HG02852 (cell line): ENCODE measurements around the gene METTL24.
"Not testable (repeated sequence)": the region's sequence is repeated elsewhere in the genome, so short reads cannot be mapped to it uniquely, and the experiment has no call there.

ENCODE experiments used
- ATAC-seq: cut with Tn5 transposase; IDR thresholded peaks from one replicate; pipeline ENCODE4 v1.9.1; 2021; ENCODE audit warnings: mild to moderate bottlenecking, moderate library complexity; ENCODE audit not compliant: unreplicated experiment

Gene METTL24

DNA sequence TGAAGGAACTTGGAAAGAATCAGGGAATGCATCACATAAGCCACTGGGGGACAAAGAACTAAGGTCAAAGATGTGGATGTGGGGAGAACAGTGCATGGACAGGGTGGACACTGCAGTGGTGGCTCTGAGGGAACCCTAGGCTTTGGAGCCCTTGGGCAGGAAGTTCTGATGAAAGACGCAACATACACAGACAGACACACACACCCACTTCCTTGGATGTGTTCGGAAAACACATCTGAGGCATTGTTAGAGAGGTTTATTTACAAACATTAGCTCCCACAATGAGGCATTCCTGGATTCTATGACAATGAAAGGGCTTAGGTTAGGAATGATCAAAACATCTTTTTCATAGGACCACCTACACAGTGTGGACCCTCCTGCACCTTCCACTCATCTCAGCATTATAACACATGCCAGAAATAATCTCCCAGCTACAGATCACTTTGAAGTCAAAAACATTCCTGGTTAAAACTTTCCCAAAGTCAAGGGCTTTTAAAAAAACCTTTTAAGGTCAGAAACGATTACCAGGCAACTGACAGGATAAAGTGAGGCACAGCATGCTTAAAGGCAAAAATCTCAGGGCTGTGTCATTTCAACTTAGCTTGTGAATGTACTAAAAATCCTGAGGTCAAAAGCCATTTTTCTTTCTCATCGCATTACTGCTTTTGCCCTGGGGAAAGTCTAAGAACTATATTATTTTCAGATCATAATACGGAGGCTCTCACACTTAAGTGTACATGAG is 6.4 kb upstream of the METTL24 start:
- ATAC-seq: no peak

DNA sequence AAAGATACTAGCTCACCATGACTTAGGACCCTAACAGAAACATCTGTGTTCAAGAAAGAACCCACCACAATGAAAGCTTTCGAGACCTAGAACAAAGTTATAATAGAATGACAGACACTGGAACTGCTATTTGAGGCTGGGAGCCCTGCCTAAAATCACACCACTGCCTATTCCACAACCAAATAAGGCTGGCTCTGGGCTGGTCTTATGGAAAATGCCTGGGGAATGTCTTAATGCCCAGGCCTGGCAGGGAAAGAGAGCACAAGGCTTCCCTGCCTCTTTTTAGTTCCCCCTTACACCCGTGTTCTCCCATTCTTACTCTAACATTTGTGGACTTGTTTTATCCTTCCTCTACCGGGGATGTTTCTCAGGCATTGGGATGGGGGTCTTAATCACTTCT is 5.6 kb upstream of the METTL24 start:
- ATAC-seq: no peak

GRCh38 chr6:110360676-110361075 is 2.5 kb upstream of the METTL24 start:
- no peak for ATAC-seq

- ATAC-seq: no peak
Measured at GRCh38 chr6:110359556-110359955, 1.4 kb upstream of the METTL24 start.

DNA sequence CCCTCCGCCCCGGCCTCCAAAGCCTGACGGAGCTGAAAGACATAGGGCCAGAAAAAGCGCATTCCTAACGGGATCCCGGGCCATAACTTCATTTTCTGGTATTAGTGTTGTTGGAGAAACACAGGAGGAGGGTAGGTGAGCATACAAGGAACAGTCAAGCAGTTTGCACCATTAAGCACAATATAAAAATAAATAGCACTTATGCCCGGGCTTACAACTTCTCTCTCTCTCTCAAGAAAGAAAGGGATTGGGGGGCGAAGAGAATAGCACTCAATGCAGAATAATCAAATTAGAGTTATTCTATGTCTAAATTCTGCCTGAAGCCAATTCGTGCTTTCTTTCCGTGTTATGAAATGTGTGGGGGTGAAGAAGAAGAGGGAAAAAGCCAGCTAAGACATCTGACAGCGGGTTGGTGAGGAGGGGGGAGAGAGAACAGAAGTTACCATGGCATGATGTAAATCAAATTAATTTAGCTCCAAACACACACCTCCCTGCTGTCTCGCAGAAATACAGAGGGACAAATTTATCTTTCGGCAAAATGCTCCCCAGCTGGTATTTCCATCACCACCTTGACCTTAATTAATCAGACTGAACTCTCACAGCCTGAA is 508 bp upstream of the METTL24 start:
- no peak for ATAC-seq

- ATAC-seq: no peak
Measured at GRCh38 chr6:110357298-110357663, 868 bp downstream of the METTL24 start.

DNA sequence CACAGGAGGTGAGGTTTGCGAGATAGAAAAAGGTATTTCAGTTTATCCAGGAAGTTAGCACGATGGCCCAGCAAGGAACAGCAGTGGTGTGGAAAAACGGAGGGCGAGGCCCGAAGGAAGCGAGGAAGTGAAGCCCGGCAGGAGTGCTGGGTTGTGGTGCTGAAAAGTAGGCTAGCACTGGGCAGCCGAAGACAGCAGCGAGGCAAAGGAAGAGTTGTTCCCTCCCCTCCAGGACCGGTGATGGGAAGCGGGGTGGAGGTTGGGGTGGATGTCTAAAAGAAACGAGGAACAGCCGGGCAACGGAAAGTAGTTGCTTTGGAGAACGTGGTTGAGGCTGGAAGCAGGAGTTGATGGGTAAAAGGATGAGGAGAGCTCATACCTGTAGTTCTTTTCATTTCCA is 1.4 kb downstream of the METTL24 start:
- no peak for ATAC-seq

DNA sequence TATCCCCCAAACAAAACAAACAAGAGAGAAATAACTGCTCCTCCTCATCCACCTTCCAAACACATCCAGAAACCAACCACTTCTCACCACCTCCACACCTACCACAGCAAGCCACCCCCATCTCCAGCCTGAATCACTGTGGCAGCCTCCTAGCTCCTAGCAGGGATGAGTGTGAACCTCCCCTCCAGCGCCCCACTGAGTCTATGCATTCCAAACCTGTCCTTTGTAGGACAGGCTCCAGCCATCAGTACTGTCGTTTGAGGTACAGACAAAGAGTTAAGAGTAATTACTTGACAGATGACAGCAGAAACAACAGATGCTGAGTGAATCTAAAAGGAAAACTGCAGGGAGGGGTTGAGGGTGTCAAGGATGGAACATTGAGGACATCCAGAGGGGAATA is 2.4 kb downstream of the METTL24 start:
- no peak for ATAC-seq

GRCh38 chr6:110355022-110355421 is 3.1 kb downstream of the METTL24 start:
- ATAC-seq: no peak

GRCh38 chr6:110354153-110354552 is 4.0 kb downstream of the METTL24 start:
- ATAC-seq: no peak

DNA sequence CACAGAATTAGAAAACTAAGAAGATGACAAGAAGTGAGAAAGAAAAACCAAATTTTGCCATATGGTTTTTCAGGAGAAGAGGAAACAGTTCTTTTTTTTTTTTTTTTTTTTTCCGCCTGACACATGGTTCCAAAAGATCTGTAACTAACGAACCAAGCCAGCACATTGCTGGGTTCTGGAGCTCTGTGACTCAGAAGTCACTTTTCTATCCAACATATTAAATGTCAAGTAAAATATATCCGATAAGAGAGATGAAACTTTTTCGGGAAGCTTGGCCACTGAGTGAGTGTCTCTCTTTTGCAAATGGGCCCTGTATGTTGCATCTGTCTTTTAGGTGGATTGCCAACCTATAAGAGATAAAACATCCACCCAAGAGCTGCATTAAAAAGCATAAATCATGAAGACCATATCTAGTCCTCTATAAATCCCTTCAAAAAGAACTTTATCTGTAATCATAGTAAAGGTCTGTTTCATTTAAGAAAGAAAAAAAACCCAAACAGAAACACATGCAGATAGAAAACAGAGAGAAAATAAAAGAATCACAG is 4.6 kb downstream of the METTL24 start:
- no peak for ATAC-seq

GRCh38 chr6:110352563-110353262 is 5.4 kb downstream of the METTL24 start:
- no peak for ATAC-seq

- ATAC-seq: no peak
Measured at GRCh38 chr6:110351986-110352385, 6.2 kb downstream of the METTL24 start.

- no peak for ATAC-seq
Measured at GRCh38 chr6:110351546-110351945, 6.6 kb downstream of the METTL24 start.

DNA sequence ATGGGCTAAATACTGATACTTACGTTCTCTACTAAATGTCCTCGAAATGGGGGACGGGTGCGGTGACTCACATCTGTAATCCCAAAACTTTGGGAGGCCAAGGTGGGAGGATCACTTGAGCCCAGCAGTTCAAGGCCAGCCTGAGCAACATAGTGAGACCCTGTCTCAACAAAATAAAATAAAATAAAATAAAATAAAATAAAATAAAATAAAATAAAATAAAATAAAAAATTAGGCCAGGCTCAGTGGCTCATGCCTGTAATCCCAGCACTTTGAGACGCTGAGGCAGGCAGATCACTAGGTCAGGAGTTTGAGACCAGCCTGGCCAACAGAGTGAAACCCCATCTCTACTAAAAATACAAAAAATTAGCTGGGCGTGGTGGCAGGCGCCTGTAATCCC is 7.6 kb downstream of the METTL24 start:
- not testable (repeated sequence) for ATAC-seq

GRCh38 chr6:110348961-110349690 is 9.0 kb downstream of the METTL24 start:
- ATAC-seq: no peak

GRCh38 chr6:110345025-110345424 is 13.1 kb downstream of the METTL24 start:
- ATAC-seq: no peak

DNA sequence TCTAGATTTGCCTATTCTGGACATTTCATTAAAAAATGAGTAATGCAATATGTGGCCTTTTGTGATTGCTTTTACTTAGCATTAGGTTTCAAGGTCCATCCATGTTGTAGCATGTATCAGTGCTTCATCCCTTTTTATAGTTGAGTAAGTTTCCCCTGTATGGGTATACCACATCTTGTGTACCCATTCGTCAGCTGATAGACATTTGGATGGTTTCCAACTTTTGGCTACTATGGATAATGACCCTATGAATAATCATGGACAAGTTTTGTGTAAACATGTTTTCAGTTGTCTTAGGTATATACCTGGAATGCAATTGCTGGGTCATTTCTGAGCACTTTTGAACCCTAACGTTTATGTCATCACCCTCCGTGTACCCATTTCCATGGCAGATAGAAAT is 15.4 kb downstream of the METTL24 start:
- ATAC-seq: no peak

DNA sequence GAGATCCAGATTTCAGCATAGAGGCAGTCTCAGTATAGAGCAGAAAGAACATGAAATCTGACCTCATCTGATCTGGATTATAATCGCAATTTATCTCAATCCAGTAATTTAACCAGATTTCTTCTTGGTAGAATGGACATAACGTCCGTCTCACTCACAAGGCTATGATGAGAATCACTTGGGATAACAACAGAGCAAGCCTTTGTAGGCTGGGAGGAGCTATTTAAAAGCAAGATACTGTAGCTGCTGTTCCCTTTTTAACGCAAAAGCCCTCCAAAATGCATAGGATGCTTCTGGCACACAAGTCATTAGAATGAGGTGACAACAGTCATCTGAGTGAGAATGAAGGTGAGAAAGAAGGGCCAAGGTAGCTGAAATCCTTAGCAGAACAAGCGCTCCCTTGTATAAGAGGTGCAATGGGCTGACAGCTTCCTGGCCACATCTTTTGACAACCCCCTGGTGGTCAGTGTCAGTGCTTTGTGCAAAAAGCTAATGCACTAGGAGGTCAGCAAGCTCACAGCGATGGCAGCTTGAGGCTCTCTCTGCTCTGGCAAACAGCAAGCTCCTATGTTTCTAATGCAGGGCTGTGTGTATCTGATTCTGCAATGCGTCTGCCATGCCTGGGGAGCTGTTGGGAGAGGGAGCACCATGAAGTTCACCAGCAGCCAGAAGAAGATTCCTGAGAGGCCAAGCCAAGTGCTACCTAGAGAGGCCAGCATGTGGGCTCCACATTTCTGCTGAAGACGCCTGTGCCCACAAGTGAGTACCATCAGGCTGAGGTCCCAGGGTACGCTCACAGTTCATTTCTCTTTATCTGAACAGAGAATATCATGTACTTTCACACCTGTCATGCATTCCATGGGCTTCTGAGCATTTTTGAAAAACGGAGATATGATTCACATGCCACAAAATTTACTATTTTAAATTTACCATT is 16.2 kb downstream of the METTL24 start:
- no peak for ATAC-seq

- ATAC-seq: no peak
Measured at GRCh38 chr6:110341067-110341466, 17.1 kb downstream of the METTL24 start.
